ENCODE data around the gene SLC25A17.
"Not testable (repeated sequence)": the region's sequence is repeated elsewhere in the genome, so short reads cannot be mapped to it uniquely, and the experiment has no call there.

SLC25A17 gene

DNA sequence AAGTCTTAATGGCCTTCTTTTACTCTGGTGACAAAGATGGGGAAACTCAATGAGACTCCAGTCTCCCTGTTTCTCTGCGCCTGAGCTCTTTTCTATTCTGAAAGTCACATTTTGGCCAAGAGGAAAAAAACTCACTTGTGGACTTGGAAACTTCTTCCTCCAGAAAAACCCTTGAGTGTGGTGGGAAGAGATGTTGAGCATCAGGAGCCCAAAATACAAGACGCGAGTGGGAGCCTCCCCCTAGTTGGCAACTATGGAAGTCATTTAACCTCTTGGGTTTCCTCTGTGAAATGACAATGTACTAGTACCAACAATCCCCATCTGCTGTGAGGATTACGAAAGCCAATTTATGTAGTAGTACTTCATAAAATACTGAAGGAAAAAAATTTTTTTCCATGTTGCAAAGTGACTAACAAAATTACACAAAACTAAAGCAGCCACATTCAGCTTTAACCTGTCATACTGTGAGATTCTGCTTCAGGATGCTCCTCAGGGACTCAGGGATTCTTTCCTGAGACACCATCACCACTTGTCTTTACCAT lies 524 bp upstream of the SLC25A17 start:
- DNase-seq (ENCODE audit: low spot score) = no peak

DNA sequence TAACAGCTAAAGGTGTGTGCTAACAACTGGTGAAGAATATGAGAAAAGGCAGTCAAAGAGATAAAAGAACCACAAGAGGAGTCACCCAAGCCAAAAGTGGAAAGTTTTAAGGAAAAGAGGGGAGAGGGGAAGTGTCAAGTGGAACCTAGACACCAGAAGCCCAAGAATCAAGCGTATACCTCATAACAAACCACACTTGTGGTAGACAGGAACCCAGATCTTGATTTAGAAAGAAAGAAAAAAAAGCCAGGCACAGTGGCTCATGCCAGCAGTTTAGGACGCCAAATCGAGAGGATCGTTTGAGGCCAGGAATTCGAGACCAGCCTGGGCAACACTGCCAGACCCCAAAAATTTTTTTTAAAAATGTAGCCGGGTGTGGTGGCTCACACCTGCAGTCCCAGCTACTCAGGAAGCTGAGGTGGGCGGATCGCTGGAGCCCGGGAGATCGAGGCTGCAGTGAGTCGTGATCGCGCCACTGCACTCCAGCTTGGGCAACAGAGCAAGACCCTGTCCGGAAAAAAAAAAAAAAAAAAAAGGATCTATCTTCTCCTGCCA lies 877 bp downstream of the SLC25A17 start:
- DNase-seq (ENCODE audit: low spot score) = no peak

DNA sequence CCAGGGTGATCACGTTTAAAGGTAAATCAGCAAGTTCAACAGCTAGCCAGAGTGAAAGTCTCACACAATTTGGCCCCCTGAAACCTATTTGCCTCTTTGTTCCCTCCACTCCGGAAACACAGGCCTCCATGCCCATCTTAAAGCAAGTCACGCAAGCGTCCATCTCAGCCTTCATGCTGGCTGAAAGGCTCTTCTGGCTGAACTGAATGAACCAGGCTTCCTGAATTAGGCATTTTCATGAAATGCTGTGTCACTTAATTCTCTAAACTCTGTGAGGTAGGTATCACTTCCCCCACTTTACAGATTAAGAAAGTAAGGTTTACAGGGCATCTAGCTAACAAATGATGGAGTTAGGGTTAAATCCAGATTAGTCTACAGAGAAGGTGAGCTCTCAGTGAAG lies 1.4 kb downstream of the SLC25A17 start:
- no peak for DNase-seq (ENCODE audit: low spot score)

DNA sequence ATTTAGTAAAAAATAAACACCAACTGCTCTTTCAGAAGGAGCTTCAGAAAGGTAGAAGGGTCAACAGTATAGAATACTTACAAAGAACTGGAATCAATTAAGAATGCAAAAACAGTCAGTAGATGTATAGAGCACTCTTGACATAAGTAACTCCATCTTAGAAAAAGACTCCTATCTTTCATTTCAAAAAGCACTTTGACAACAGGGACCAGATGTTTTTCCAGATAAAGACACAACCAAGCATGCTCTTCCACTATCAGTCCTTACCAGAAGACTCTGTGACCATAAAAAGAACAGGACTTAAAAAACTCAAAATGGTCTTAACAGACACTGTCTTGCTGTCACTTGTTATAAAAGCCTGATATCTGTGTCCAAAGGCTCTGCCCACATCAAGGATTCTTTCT lies 5.2 kb downstream of the SLC25A17 start:
- no peak for DNase-seq (ENCODE audit: low spot score)

DNA sequence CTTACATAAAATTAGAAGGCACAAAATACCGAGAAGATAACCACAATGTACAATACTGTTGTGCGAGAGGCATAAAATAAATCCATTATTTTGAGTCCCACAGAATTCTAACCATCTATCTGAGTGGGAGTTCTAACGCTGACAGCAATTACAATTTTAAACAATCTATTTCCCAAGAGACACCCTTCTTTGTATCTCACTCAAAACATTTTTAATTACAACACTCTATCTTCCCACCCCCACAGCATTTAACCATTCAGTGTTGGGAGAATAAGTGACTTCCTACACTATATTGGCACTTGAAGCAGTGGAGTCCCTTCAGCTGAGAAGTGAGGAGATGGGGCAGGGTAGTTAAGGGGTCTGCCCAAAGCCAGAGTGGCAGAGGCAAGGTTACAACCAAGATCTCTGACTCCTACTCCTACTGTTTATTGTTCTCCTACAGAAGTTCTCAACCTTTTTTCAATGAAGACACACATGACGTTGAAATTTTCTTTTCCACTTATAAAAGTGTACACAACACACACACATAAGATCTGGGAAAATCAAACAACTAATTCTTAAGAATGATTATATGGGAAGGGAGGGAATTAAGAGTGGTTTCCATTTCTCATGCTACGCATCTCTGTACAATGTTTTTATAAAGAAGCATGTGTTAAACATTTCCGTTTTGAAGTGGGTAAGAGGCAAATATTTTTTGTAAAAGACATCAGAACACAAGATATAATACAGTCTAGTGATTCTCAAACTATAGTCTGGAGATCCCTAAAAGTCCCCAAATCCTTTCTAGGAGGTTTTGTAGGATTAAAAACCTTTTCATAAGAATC lies 10.9 kb downstream of the SLC25A17 start:
- DNase-seq (ENCODE audit: low spot score) = no peak

DNA sequence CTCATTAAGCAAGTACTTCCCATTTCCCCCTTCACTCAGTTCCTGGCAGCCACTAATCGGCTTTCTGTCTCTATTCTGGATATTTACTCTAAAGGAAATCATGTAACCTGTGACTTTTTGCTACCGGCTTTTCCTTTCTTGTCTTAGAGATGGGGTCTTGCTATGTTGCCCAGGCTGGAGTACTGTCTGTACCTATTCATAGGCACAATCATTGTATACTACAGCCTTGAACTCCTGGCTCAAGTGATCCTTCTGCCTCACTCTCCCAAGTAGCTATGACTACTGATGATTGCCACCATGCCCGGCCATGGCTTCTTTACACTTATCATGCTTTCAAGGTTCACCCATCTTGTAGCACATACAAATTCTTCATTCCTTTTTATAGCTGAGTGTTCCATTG lies 12.4 kb downstream of the SLC25A17 start:
- no peak for DNase-seq (ENCODE audit: low spot score)

DNA sequence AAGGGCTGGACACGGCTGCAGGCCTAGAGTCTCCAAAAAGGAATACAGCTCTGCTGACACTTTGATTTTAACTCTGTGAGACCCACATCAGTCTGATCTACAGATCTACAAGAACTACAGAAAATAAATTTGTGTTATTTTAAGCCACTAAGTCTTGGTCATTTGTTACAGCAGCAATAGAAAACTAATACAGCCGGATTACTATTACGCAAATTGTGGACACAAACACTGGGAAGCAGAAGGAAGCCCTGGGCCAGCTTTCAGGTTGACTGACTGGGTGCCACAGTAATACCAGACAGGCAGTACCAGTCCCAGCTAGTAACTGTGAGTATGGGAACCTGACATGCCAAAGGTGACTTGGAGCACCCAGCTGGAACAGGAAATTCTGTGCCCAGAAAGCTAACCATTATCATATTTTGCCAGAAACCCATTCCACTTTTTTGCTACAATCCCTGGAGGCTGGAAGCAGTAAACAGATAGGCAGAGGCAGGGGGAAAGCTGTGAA lies 13.4 kb downstream of the SLC25A17 start:
- DNase-seq (ENCODE audit: low spot score) = no peak

DNA sequence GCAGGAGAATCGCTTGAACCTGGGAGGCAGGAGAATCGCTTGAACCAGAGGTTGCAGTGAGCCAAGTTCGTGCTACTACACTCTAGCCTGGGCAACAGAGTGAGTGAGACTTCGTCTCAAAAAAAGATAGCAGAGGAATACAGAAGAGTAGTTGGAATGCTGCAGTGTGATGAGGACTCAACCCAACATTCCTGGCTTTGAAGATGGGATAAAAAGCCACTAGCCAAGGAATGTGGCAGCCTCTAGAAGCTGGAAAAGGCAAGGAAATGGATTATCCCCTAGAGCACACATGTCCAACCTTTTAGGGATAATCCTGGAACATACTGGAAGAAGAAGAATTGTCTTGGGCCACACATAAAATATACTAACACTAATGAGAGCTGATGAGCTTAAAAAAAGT lies 13.9 kb downstream of the SLC25A17 start:
- DNase-seq (ENCODE audit: low spot score) = no peak

DNA sequence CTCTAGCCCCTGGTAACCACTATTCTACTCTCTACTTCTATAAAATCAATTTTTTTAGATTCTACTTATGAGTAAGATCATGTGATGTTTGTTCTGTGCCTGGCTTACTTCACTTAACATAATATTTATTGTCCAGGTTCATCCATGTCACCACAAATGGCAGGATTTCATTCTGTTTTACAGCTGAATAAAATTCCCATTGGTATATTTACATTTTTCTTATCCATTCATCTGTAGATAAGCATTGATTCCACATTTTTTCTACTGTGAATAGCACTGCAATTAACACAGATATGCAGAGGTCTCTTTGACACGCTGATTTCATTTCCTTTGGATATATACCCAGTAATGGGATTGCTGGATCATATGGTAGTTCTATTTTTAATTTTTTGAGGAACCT lies 15.8 kb downstream of the SLC25A17 start:
- no peak for DNase-seq (ENCODE audit: low spot score)

DNA sequence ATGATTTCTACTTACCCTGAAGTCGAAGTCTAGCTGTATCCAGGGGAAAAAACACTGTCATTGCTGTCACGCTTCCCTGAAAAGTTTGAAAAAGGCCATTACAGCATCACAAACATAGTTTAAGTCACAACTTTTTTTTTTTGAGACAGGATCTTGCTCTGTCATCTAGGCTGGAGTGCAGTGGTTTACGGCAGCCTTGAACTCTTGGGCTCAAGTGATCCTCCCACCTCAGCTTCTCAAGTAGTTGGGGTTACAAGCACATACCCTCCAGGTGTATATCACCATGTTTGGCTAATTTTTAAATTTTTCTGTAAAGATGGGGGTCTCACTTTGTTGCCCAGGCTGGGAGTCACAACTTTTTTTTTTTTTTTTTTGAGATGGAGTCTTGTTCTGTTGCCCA lies 20.1 kb downstream of the SLC25A17 start:
- no peak for DNase-seq (ENCODE audit: low spot score)

DNA sequence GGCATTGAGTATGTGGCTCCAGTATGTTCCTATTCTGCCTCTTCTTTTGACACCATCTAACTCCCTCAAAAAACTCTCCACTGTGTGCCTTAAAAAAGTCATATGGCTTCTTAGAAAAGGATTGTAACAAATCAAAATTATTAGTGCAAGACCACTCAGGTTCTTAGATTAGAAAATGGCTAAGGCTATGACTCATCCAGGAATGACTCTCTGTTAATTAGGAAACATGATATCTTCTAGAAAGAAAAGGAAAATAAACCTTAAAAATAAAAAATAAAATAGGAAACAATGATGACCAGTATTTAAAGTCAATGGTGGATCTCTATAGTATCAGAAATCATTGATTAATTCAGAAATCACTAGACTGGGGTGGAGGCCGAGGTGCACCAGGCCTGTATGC lies 21.7 kb downstream of the SLC25A17 start:
- no peak for DNase-seq (ENCODE audit: low spot score)

DNA sequence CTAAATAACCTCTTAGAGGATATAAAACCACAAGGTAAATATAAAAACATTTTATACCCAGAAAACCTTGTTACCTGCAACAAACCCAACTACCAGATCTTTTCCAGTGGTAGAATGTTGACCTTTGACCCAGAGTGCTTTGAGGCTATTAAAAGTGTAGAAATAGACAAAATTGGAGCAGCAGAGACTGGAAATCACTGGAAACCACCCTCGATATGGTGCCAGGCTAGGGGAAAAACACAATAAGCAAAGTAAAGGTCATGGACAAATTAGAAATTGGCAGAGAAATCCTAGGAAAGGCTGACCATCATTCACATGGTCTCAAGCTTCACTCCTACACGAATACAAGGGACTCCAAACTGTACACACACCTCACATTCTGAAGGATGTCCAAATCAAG lies 26.7 kb downstream of the SLC25A17 start:
- DNase-seq (ENCODE audit: low spot score) = no peak

DNA sequence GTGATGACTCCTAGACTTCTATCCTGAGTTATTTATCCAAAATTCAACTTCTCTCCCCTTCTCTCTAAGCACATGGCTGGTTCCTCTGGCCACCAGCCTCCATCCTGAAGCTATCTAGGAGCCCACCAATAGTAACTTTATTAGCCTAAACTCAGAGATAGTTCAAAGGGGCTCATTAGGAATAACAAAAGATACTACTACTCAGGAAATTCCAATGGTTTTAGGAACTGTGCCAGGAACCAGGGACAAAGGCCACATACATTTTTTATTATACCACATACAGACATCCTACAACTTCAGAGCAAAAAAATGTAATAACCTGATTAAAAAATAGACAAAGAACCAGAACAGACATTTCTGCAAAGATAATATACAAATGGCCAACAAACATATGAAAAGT lies 27.9 kb downstream of the SLC25A17 start:
- DNase-seq (ENCODE audit: low spot score) = no peak

DNA sequence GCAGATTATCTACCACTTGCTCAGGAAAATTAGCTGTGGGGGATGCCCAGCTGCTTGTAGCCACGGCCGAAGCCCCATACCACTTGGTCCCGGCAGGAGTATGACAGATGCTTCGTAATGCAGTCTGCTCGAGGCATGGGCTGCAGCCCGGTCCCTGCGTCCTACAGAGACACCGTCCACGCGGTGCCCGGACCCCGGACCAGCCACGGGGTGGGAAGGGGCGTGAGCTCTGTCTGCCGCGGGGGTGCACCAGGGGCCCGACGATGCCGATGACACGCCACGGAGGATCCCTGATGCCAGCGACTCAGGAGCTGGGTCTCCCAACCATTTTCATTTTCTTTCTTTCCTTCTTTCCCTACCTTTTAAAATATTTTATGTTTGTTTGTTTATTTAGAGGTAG lies 30.0 kb downstream of the SLC25A17 start:
- no peak for DNase-seq (ENCODE audit: low spot score)

DNA sequence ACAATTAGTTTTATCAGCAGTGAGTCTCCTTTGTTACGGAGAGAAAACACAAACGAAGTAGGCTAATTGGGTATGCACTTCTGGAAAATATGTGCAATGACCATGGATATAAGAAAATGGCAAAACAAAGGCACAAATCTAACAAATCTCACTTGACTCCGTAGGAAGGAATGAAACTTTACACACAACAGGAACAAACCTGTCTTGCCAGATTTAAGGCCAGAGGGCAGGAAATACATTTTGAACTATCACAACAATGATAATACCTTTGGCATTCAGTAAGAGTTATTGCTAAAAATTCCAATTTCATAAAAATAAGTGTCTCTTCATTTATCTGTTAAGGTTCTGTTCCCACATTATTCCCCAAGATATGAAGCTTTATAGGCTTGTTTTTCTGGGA lies 36.6 kb downstream of the SLC25A17 start:
- no peak for DNase-seq (ENCODE audit: low spot score)

DNA sequence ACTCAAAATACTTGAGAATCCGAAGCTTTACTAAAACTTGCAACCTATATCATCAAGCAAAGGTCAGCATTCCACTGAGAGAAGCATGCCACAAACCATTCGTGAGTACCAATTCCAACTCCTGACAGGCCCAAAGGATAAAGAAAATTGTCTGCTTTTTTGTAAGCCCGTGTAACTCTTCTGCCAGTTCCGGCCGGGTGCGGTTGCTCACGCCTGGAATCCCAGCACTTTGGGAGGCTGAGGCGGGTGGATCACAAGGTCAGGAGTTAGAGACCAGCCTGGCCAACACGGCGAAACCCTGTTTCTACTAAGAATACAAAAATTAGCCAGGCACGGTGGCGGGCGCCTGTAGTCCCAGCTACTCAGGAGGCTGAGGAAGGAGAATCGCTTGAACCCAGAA lies 37.4 kb downstream of the SLC25A17 start:
- DNase-seq (ENCODE audit: low spot score) = not testable (repeated sequence)

DNA sequence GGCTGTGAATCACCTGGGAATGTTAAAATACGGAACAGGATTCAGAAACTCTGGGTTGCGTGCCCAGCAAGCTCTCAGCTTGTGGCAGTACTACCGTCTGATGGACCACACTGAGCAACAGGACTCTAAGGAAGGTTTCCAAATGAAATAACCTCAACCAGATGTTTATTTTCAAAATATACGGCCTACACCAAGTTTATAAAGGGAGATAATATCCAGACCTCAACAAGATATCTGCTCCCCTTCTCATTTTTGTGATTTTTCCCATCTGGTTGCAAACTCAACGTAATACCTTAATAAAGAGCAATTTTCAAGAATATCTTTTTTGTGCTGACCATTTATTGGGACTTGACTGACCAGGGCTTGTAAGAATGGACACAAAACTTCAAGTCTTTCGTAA lies 49.4 kb downstream of the SLC25A17 start:
- DNase-seq (ENCODE audit: low spot score) = no peak

DNA sequence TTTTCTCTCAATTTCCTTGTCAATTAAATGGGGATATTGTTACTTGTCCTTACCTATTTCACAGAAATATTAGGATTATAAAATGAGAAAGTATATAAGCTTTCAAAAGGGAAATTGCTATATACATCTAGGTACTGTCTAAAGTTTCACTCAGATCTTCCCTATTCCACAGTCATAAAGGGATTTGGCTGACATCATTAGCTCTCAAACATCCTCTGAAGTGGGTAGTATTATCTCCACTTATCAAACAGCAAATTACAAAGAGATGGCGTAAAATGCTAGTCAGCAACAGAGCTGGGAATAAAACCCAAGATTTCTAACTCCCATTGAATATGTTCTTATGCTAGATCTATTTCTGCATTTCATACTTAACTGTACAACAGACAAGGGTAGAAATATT lies 50.9 kb downstream of the SLC25A17 start:
- DNase-seq (ENCODE audit: low spot score) = no peak

DNA sequence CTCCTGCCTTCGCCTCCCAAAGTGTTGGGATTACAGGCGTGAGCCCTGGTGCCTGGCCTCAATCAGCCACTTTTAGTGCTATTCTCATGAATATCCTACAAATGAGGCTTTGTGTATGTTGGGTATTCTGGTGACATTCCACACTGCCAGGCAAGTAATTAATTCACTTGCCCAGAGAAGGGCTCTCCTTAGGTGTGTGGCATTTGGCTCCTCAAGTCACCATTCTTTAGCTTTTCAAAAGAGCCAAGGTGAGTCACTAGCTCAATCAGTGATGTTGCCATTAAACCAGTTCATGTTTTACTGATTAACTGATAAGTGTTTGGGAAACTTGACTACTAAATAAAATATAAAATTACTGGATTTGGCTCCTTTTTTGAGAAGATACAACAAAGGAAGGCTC lies 52.2 kb downstream of the SLC25A17 start:
- no peak for DNase-seq (ENCODE audit: low spot score)

DNA sequence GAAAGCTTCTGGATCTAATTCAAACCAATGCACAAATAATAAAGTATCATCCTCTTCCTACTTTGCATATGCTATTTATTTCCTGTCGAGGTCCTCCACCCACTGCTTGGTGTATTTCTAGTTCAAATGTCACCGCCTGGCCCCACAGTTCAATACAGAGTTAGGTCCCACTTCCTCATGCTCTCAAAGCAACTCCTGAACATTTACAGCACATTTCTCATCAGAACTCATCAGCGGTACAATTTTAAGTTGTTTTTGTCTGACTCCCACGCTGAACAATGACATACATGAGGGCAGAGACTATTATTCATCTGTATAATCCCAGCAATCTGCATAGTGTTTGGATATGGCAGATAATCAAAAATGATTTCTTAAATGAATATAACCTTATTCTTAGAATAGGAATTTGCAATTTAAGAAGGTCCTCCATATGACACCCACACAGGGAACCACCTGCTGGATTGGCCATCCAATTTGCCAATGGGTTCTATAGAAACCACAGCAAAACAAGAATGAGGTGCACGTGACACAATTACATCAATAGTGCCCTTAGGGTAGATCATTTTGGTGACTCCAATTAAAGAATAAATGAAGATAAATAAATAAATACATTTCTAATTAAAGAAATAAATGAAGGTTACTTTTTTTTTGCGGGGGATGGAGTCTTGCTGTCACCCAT lies 54.2 kb downstream of the SLC25A17 start:
- no peak for DNase-seq (ENCODE audit: low spot score)

DNA sequence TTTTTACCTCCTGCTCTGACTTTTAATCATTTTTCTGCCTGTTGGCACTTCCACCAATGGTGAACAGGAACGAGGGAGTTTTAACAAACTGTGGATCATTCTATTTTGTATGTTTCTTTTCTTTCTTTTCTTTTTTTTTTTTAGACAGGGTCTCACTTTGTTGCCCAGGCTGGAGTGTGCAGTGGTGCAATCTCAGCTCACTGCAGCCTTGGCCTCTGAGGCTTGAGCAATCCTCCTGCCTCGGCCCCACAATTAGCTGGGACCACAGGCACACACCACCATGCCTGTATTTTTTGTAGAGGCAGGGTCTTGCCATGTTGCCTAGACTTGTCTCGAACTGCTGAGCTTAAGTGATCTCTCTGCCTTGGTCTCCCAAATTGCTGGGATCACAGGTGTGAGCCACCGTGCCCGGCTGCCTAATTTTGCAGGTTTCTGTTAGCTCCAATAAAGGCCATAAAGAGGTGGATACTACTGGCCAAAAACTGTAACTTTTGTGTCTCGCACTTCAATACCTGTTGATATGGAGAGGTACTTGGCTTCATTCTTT lies 59.8 kb downstream of the SLC25A17 start:
- no peak for DNase-seq (ENCODE audit: low spot score)

DNA sequence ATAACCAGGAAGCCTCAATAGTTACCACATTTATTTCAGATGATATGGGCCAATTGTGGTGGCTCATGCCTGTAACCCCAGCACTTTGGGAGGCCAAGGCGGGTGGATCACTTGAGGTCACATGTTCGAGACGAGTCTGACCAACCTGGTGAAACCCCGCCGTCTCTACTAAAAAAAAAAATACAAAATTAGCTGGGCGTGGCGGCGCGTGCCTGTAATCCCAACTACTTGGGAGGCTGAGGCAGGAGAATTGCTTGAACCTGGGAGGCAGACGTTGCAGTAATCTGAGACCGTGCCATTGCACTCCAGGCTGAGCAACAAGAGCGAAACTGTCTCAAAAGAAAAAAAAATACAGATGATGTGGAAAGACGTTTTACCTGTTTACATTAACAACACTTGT lies 60.3 kb downstream of the SLC25A17 start:
- not testable (repeated sequence) for DNase-seq (ENCODE audit: low spot score)

DNA sequence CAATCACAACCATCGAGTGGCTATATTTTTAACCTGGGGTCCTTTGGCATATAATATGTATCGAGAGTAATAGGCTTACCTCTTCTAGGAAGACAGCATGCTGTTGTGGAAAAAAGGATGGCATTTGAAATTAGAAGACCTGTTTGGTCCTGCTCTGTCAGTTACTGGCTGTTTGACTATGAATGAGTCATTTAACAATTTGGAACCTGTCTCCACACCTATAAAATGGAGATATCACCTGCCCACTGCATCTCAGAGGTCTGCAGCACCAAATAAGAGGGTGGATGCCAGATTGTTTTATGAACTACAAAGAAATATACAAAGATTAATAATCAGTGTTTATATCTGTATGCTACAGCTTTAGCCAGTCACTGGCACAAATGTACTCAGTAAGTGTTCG lies 60.8 kb downstream of the SLC25A17 start:
- DNase-seq (ENCODE audit: low spot score) = no peak

Measured in cerebellar cortex (tissue), 1 donor.